HG03064 (cell line): ENCODE data around the gene KCND2.
A peak's percentile ranks its signal among the peaks of the same experiment; 100 is the strongest.

ENCODE experiments used
- ATAC-seq: cut with Tn5 transposase; IDR thresholded peaks from one replicate; pipeline ENCODE4 v1.9.1; 2021; ENCODE audit warnings: low read depth; ENCODE audit not compliant: unreplicated experiment

KCND2 gene

DNA sequence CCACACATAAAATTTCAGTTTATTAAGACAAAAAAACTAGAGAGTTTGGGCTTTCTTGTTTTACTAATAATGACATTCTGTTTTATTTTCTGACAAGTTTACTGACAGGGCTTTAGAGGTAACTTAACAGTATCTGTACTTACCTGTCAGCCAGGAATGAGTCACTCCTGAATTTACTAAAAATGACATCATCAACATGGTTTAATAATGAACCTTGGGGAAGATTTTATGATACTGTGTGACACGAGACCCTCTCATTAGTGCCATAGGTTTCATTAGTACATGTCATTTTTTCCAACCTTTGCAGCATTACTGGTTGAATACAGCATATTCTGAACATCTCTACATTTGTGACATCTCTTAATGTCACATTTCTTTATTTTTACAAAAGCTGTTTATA, 131.1 kb downstream of the KCND2 start:
- ATAC-seq = peak; percentile 45

GRCh38 chr7:120405652-120406051, 132.7 kb downstream of the KCND2 start:
- no peak for ATAC-seq

- ATAC-seq = no peak
Observed at GRCh38 chr7:120407010-120407409, 134.0 kb downstream of the KCND2 start.

DNA sequence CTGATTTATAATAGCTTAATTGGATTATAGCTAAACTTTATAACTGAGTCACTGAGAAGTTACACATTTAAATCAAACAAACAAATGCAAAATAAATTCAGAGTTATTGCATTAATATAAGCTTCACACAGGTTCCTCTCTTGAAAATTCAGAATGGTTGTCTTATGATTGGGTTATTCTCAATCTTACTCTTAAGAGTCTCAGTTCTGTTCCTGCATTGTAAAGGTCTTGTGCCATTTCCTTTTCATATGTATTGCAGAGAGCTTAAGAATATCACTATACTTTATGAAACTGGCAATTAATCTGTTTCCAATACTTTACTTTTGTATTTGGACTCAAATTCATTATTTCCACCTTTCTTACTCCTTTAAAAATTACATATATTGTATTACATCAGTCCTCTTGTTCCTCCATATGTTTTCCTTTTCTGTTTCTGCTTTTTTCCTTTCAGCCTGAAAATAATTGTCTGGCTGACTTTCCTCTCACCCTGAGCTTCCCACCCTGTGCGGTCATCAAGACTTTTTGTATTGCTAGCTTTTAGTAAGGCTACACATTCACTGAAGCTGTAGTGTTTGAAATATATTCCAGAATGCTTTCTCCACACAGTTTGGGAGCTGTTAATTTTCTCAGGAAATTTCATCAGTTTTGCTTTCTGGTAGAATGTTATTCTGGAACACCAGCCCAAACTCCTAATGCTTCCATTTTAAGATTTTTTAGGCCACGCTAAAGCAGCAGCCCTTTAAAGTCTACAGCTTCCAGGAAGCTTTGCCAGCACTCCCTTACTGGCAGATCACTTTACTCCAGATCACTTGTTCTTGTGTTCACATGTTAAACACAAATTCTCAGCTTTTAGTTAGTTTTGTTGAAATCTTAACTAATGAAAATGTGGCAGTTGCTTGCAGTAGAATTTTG, 139.4 kb downstream of the KCND2 start:
- peak; percentile 89 for ATAC-seq

DNA sequence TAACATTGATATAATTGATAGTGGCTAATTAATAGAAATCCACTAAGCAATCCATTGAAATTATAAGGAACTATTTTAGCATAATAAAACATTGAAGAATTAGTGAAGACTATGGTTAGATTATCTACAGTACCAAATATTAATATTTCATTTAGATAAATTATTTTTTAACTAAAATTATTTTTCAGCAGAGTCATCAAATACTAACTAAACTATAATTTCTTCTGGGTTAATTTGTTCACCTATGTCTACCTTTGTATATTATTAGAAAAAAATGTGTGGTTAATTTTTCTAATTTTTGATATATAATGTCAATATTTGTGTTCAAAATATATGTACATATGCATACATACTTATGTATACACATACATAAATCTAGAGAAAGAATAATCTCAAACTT, 140.2 kb downstream of the KCND2 start:
- ATAC-seq = no peak

GRCh38 chr7:120417244-120417979, 144.4 kb downstream of the KCND2 start:
- no peak for ATAC-seq

DNA sequence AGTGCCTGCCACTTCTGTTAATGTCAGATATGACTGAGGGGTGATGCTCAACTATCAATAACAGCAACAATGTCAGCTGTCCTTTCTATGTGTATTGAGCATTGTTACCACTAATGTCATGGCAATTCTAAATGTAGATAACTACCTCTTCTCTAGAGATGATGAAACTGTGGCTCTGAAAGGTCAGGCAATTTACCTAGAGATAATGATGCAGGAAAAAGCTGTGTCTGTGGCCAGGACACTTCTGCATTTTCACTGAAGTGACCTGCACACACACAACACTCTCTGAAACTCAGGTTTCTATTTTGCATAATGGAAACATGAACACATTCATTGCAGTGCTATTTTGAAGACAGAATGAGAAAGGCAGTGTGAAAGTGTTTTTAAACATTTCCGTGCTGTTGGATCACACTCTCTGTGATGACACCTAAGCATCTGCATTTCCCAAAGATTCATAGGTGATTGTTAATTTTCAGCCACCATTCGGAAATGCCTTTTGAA, 148.2 kb downstream of the KCND2 start:
- peak; percentile 97 for ATAC-seq

- ATAC-seq = no peak
Observed at GRCh38 chr7:120431016-120431415, 158.0 kb downstream of the KCND2 start.

GRCh38 chr7:120436487-120437060, 163.6 kb downstream of the KCND2 start:
- ATAC-seq = no peak

GRCh38 chr7:120441850-120442249, 168.9 kb downstream of the KCND2 start:
- ATAC-seq = peak; percentile 93

DNA sequence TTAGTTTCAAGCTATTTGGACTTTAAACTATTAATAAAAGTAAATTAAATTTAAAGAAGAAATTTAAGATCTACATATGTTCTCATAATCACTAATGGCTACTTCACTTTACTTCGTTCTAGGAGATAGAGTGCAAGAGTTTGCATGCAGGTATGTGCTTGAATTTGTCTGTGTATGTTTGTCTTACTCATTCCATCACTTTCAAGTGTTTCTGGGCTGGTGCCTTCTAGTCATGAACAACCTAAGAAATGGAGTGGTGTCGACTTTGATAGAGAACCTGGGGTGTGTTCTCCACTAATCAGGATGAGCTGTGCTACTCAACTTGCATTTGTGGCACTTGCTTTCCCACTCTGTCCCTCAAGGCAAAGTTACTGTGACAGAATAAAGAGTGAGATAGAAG, 169.9 kb downstream of the KCND2 start:
- ATAC-seq = peak; percentile 43

GRCh38 chr7:120444650-120445049, 171.7 kb downstream of the KCND2 start:
- no peak for ATAC-seq

DNA sequence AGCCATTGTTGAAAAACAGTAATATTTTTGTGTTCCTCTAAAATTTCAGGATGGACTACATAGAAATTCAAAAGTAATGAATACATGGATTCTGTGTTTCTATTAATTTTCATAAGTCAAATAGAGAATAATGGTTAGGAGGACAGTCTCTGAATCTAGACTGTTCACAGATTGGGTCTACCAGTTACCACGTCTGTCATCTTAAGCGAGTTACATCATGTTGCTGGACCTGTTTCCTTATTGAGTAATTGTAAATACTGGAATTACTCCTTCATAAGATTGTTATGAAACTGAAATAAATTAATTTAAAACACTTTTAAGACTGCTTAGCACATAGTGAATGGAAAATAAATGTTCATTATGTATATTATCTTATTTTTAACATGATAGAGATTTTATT, 172.3 kb downstream of the KCND2 start:
- ATAC-seq = no peak

DNA sequence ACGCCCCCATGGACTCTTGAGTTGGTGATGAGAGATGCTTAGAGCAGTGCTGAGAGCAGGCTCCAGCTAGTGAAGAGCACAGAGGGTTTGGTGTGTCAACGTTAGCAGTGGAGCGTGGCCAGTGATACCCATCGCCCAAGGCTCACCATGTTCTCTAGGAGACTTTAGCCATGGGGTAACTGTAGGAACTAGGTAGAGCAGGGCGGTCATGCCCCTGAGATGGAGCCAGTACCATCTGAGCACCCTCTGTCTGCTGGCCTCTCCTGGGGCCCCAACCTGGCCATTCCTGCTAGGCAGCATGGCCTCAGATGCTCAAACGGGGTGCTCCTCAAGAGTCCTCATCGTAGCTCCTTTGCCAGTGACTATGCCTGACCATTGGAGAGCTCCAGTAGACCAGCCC, 179.7 kb downstream of the KCND2 start:
- no peak for ATAC-seq

DNA sequence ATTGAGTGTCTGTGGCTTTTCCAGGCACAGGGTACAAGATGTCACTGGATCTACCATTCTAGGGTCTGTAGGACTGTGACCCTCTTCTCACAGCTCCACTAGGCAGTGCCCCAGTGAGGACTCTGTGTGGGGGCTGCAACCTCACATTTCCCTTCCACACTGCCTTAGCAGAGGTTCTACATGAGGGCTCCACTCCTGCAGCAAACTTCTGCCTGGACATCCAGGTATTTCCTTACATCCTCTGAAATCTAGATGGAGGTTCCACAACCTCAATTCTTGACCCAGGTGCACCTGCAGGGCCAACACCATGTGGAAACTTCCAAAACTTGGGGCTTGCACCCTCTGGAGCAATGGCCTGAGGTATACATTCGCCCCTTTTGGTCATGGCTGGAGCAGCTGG, 183.7 kb downstream of the KCND2 start:
- ATAC-seq = no peak

DNA sequence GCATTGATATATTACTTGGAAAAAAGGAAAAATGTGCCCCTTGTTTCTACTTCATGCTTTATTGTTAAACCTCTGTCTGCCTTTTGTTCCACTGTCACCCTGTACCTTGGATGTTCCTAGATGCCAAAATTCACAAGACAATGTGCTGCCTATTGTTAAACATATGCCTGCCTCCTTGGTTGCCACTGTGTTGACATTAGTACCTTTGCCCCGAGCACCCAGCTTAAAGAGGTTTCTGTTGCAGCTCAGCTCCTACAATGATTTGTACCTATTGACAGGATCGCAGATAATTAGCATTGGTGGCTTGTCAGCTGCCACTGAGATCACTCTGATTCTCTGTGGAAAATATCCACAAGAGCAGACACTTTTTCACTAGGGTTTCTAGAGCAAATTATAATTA, 188.0 kb downstream of the KCND2 start:
- ATAC-seq = no peak

DNA sequence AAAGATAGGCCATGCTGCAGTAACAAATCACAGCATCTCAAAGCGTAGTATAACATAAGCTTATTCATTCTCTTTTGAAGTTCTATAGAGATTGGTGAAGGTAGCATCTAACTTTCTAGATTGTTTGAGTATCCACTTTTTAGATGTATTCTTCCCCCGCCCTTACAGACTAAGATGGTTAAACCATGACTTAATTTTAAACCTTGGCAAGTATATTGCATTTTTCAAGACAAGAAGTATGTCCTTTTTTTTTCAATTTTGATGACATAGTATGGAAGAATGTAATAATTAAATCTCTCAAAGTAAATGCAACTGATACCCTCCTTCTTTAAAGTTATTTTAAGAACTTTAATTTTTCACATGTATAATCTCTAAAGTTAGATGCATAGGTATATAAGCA, 190.0 kb downstream of the KCND2 start:
- ATAC-seq = no peak

GRCh38 chr7:120464104-120464503, 191.1 kb downstream of the KCND2 start:
- ATAC-seq = no peak

GRCh38 chr7:120467676-120468075, 194.7 kb downstream of the KCND2 start:
- ATAC-seq = no peak

- no peak for ATAC-seq
Observed at GRCh38 chr7:120468611-120469010, 195.6 kb downstream of the KCND2 start.

- ATAC-seq = no peak
Observed at GRCh38 chr7:120472892-120473291, 199.9 kb downstream of the KCND2 start.
